ENCODE data around the gene CCDC40.

The CCDC40 gene

GRCh38 chr17:80053102-80053501, 16.7 kb downstream of the CCDC40 start:
- DNase-seq: no peak

DNA sequence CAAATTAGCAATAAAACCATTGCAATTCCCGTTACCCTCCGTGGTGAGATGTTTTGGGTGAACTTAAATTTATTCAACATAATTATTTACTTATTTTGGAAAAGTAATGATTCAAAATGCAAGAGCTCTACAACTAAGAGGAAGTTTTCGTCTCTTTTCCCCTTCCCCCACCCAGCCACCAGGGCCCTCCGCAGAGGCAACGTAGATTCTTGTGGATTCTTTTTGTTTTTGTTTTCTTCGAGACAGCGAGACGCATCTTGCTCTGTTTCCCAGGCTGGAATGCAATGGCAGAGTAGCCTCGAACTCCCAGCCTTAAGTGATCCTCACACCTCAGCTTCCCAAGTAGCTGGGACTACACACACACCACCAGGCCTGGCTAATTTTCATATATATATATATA, 19.2 kb downstream of the CCDC40 start:
- DNase-seq: no peak

- DNase-seq: no peak
Observed at GRCh38 chr17:80058311-80058955, 22.0 kb downstream of the CCDC40 start.

DNA sequence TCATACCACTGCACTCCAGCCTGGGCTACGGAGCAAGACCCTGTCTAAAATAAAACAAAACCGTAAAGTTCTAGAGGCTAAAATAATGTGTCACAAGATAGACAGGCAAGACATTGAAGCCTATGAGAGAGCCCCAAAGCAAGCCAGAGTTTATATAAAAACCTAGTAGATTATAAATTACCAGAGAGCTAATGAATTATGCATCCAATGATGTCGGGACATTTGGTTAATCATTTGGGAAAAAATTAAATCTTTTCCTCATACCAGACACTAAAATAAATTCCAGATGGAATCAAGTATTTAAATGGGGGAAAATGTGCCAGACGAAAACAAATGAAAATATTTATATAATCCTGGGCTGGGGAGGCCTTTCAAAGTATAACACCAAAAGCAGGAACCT, 24.2 kb downstream of the CCDC40 start:
- DNase-seq: no peak

DNA sequence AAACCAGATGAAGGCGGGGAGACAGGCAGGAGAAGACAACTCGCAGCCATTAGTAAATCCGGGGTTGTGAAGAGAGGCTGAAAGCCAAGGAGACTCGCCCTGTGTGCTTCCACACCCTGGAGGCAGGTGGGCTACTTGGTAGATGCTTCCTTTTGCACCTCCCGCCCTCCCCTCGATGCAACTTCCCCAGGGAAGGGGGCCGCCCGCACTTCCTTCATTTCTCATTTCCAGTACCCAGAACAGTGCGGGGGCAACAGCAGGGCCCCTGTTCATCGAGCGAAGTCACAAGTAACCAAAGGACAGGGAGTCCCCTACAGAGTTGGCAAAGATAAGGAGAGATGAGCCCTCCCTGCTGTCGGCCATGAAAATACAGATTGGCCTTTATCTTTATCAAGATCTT, 25.0 kb downstream of the CCDC40 start:
- DNase-seq: no peak

GRCh38 chr17:80063830-80064585, 27.6 kb downstream of the CCDC40 start:
- no peak for DNase-seq

DNA sequence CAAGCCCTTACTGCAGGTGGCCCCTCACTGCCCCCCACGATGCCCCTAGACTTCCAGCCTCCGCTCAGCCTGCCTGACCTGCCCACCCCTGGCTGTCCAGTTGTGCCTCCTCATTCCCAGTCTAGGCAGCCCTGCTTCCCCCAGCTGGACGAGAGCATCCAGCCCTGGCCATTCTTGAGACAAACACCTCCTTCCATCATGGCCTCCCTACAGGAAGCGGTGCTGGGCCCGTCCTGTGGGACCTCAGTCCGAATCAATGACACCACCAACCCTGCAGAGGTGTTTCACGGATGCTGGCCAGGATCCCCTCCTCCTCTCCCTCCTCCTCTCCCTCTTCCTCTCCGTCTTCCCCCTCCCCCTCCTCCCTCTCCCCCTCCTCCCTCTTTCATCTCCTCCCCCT, 28.3 kb downstream of the CCDC40 start:
- no peak for DNase-seq

GRCh38 chr17:80065478-80066170, 29.2 kb downstream of the CCDC40 start:
- DNase-seq: no peak

GRCh38 chr17:80067393-80067986, 31.0 kb downstream of the CCDC40 start:
- DNase-seq: no peak

DNA sequence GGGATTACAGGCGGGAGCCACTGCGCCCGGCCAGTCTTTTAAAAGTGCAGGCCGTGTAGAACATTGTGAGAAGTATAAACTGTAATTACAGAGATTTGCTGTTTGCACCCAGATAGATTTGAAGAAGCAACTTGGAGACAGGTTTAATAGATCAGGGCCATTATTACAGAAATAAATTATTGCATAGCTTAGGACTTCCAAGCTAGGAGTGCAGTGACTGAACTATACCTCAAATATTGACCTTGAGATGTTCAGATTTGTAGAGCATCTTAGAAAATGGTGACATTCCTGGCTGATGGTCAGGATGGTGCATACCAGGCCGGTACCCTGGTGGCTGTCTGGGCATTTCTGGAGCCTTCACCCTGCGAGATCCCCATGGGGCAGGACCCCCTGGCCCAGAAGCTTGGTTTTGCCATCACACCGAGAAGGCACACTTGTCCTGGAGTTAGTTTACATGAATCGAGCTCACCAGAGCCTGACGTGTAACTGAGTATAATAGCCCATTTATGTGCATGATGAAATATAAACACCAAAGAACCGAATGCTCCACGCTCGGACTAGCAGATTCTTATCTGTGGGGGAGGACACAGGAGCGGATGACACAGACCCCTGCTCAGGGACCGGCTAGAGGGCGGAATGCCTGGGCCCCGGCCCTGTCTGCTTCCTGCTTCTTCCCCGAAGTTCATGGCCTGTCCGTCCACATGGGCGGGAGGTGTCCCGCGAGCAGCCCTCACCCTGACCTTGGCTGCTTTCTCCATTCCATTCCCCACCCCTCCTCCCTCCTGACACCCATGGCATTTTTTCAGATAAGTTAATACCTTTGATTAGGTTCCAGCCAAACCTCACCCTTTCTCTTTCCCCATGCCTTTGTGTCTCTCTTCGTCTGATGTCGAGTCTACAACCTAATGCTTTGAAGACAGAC, 32.1 kb downstream of the CCDC40 start:
- DNase-seq: no peak

DNA sequence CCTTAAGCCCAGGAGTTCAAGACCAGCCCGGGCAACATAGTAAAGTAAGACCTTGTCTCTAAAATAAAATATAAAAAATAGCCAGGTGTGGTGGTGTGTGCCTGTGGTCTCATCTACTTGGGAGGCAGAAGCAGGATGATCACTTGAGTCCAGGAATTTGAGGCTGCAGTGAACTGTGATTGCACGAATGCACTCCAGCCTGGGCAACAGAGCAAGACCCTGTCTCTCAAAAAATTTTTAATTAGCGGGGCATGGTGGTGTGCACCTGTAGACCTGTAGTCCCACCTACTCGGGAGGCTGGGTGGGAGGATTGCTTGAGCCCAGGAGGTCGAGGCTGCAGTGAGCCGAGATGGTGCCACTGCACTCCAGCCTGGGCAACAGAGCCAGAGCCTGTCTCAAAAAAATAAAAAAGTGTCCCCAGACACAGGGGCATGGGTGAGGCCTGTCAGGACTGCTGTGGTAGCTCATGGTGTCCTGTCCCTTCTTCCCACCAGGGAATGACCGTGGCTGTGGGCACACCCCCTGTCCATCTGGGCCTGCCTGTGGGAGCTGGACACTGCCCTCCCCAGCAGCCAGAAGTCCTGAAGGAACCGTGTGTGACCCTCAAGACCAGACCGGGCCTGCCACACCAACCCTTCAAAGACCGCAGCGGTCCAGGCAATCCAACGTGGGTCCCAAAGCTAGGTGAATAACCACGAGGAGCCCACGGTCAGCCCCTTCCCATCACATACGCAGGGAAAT, 34.1 kb downstream of the CCDC40 start:
- DNase-seq: no peak

DNA sequence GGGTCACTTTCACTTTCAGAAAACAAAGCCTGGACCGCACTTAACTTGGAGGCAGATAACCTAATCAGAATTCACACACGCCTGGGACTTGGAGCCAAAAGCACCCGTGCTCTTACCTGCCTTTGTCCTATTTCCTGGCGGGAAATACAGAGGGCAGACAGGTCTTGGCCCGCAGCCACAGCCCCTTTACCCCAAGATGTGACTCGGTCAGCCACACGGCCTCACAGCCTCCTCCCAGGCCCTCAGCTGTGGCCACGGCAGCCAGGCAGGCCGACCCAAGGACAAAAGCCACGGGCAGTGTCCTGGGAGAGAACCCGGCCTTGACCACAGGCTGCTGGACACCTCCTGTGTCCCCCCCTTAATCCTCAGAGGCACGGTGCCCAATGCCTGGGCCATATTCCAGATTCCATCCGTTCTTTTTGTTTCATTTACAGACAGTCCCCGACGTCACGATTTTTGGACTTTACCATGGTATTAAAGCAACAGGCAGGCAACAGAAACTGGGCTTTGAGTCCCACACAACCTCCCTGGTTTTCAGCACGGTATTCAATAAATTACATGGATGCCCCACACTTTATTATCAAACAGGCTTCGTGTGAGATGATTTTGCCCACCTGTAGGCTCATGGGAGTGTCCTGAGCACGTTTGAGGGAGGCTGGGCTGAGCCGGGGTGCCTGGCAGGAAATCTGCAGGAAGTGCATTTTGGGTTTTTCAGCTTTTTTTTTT, 34.8 kb downstream of the CCDC40 start:
- no peak for DNase-seq

DNA sequence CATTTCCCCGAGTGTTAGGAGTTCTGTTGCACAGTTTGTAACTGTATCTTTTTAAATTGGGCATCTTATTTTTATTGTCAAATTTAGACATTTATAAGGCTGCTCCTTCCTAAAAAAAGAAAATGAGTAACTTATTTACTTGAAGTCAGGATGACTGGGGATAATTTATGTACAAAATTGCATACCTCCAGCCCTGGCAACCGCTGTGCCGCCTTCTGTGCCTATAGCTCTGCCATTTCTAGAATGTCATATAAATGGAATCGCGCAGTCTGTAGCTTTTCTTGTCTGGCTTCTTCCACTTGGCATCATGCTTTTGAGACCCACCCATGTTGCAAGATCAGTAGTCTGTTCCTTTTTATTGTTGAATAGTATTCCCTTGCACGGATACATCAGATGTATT, 36.0 kb downstream of the CCDC40 start:
- no peak for DNase-seq

- no peak for DNase-seq
Observed at GRCh38 chr17:80080081-80080480, 43.6 kb downstream of the CCDC40 start.

GRCh38 chr17:80081596-80081995, 45.2 kb downstream of the CCDC40 start:
- no peak for DNase-seq

GRCh38 chr17:80082403-80083135, 46.1 kb downstream of the CCDC40 start:
- DNase-seq: peak; percentile 44

GRCh38 chr17:80083136-80083661, 46.8 kb downstream of the CCDC40 start:
- no peak for DNase-seq

DNA sequence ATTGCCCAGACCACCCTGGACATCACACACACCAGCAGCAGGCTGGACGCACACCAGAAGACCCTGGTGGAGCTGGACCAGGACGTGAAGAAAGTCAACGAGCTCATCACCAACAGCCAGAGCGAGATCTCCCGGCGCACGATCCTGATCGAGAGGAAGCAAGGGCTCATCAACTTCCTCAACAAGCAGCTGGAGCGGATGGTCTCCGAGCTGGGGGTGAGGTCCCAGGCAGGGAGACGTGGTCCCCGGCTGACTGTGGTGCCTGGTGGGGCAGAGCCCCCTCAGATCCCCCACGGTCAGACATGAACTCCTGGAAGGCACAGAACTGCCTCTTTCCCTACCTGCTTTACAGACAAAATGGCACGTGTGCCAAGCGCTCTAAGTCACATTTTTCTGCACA, 48.3 kb downstream of the CCDC40 start:
- no peak for DNase-seq

GRCh38 chr17:80086081-80086480, 49.6 kb downstream of the CCDC40 start:
- no peak for DNase-seq

GRCh38 chr17:80086616-80087015, 50.2 kb downstream of the CCDC40 start:
- no peak for DNase-seq

Measured in DMS 273 treated with DMSO at 0.1 percent for 48 hours (cell line).